ENCODE measurements around the gene RAF1.
"Not testable (repeated sequence)": the region's sequence is repeated elsewhere in the genome, so short reads cannot be mapped to it uniquely, and the experiment has no call there.

The RAF1 gene

GRCh38 chr3:12557473-12558100 lies 106.3 kb downstream of the RAF1 start:
- peak; percentile 25 for DNase-seq (ENCODE audit: low spot score)

GRCh38 chr3:12556690-12557472 lies 107.0 kb downstream of the RAF1 start, which contains the start of gene MKRN2:
MKRN2 (plus strand) TSS chr3:12557087; CDS start chr3:12557151, 64 bp downstream.
- peak; percentile 93 for DNase-seq (ENCODE audit: low spot score)

GRCh38 chr3:12556314-12556689 lies 107.6 kb downstream of the RAF1 start:
- no peak for DNase-seq (ENCODE audit: low spot score)

- DNase-seq (ENCODE audit: low spot score), result peak; percentile 30
These were observed 110.0 kb downstream of the RAF1 start for GRCh38 chr3:12553921-12554391.

DNA sequence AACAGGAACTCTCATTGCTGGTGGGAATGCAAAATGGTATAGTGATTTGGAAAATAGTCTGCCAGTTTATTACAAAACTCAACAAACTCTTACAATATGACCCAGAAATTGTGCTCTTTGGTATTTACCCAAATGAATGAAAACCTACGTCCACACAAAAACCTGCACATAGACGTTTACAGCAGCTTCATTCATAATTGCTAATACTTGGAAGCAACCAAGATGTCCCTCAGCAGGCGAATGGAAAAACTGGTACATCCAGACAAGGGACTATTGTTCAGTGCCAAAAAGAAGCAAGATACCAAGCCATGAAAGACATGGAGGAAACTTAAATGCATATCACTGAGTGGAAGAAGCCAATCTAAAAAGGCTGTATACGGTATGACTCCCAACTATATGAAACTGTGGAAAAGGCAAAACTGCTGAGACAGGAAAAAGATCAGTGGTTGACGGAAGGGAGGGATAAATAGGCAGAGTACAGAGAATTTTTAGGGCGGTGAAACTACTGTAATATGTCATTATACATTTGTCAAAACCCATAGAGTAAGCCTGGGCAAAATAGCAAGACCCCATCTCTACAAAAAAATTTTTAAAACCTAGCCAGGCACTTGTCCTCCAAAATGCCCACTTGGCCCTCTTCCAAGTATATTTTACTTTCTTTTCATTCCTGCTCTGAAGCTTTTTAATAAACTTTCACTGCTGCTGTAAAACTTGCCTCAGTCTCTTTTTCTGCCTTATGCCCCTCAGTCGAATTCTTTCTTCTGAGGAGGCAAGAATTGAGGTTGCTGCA lies 113.8 kb downstream of the RAF1 start:
- no peak for DNase-seq (ENCODE audit: low spot score)

DNA sequence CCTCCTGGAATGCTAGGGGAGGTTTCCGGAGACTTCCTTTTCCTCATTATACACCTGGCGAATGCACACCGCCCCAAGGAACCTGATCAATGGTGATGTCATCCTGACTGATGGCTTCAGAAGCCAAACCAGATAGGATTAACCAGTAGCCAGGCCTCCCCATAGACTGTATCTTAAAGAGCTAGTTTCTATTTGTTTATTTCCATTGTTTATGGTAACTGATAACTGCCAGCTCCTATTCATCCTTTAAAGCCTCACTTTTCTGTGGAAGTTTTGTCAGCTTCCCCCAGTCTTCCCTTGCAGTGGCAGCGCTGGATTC lies 118.5 kb downstream of the RAF1 start, which contains the start of gene MKRN2OS:
Gene MKRN2OS (minus strand): TSS at position 27 of the 319 bp plus-strand sequence. CDS start 35 bp downstream, outside the sequence.
- no peak for DNase-seq (ENCODE audit: low spot score)

DNA sequence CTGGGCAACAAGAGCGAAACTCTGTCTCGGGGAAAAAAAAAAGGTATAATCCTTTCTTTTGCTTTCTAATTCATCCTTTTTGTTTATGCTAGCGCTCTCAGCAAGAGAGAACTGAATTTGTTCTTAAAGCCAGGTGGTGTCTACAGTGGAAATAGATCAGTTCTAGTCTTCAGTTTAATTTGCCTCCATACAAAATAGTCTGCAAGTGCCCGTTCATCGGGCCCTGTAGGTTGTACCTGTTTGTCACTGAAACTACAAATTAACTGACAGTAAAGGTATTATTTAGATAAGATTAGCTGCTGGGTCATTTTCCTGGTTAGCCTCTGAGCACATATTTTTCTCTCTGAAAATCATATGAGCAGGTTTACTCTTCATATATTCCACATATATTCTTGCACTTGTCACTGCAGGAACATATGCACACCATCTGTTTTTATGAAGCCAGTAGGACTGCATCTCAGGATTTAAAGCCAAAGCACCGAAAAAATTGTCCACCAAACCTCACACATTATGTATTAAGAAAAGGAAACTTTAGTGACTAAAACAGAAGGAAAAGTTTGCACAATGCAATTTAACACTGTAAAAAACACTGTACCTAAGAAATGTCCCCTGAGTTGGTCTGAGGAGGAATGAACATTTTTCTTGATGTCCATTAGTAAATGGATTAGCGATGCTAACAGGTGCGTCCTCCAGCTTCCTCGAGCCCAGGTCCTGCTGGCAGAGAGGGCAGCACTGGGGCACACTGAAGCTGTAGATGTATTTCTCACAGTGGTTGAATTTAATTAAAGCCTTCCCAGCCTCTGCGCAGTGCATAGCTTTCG lies 119.1 kb downstream of the RAF1 start:
- no peak for DNase-seq (ENCODE audit: low spot score)

DNA sequence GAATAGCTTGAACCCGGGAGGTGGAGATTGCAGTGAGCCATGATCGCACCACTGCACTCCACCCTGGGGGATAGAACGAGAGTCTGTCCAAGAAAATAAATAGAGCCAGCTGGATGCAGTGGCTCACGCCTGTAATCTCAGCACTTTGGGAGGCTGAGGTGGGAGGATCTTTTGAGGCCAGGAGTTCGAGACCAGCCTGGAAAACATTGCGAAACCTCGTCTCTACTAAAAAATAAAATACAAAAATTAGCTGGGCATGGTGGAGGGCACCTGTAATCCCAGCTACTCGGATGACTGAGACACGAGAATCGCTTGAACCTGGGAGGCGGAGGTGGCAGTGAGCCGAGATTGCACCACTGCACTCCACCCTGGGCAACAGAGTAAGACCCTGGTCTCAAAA lies 120.4 kb downstream of the RAF1 start:
- DNase-seq (ENCODE audit: low spot score), result not testable (repeated sequence)

DNA sequence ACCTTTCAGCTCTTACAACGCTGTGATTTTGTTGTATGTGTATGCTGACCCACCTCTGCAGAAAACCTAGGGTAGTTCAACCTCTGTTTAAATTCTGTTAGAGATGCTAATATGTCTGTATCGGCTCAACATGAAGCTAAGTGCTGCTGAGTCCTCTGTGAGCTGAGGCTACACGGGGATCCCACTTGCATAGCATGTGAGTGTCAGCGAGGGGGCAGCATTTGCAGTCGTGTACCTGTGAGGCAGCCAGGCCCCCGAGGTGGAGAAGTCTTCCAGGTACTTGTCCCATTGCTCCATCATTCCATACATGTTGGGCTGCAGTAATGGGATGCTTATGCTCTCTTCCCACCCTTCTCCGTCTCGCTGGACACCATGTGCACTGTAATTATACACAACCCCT lies 122.3 kb downstream of the RAF1 start:
- DNase-seq (ENCODE audit: low spot score), result no peak

DNA sequence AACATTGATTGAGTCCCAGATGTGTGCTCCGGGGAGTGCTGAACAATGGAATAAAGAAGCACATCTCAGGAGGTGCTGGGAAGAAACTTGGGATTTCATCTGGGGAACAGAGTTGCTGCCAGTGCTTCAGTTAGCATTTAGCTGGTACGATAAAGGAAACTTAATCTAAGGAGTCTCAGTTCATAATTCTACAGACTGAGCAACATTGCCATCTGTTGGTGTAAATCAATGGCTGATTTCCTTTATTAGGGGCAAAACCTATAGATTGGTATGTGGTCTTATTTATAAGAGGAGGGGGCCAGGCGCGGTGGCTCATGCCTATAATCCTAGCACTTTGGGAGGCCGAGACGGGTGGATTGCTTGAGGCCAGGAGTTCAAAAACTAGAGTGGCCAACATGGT lies 127.5 kb downstream of the RAF1 start:
- DNase-seq (ENCODE audit: low spot score), result no peak

Data from AG08396 (cell line).